IMR-90 (cell line): ENCODE results near the gene IDS. TPM values are rescaled to one million over a fixed set of nuclear protein-coding genes. Genes with fewer than 3 reads are reported as not detected.

Experiments
- ATAC-seq: fragments of 200-7000 bp; cut with Tn5 transposase; 2 replicates; pipeline ENCODE4 v1.9.1; 2020; ENCODE audit warnings: low read depth, mild to moderate bottlenecking, moderate library complexity
- BruUV-seq: library from RNA; stranded (reverse); fragments of 400-500 nt; replicated peaks from 2 replicates; lab custom pipeline; 2021; lab: Mats Ljungman, UMichigan
- CTCF ChIA-PET: fragments of 300-600 bp; formaldehyde crosslinking; extraction: SDS; loops from one replicate; lab custom pipeline; 2021; ENCODE audit warnings: antibody characterized with exemption; lab: Yijun Ruan, JAX
- POLR2A ChIA-PET: fragments of 300-600 bp; sonication (Branson Sonifier 250); formaldehyde crosslinking; loops from one replicate; lab custom pipeline; 2022; ENCODE audit warnings: antibody characterized with exemption; ENCODE audit not compliant: unreplicated experiment; lab: Charles Lee
- DNase-seq: peaks from one replicate; pipeline ENCODE4 v3.0.0; 2013
- H2AFZ ChIP-seq: replicated peaks from 2 replicates; pipeline ENCODE3; 2013; ENCODE audit warnings: low read length, mild to moderate bottlenecking; ENCODE audit not compliant: poor library complexity
- H2AK5ac ChIP-seq: 2 replicates; pipeline ENCODE4 v1.6.1; 2013; ENCODE audit warnings: low read depth, low read length, inconsistent platforms
- H2AK9ac ChIP-seq: replicated peaks from 2 replicates; pipeline ENCODE3; 2013; ENCODE audit warnings: mild to moderate bottlenecking, low read depth, low read length, moderate library complexity; ENCODE audit not compliant: poor library complexity
- H2BK120ac ChIP-seq: 2 replicates; pipeline ENCODE4 v1.6.1; 2013; ENCODE audit warnings: low read depth, low read length, inconsistent platforms
- H2BK15ac ChIP-seq: 3 replicates; pipeline ENCODE4 v1.6.1; 2013; ENCODE audit warnings: low read depth, low read length, inconsistent platforms
- H2BK20ac ChIP-seq: 2 replicates; pipeline ENCODE4 v1.6.1; 2013; ENCODE audit warnings: low read depth, mild to moderate bottlenecking, inconsistent platforms, low read length, moderate library complexity
- H2BK5ac ChIP-seq: 2 replicates; pipeline ENCODE4 v1.6.1; 2013; ENCODE audit warnings: mild to moderate bottlenecking, low read depth, low read length, inconsistent platforms; ENCODE audit not compliant: poor library complexity, severe bottlenecking
- H3K14ac ChIP-seq: replicated peaks from 2 replicates; pipeline ENCODE4 v1.6.1; 2013; ENCODE audit warnings: low read depth, low read length, inconsistent platforms
- H3K18ac ChIP-seq: 2 replicates; pipeline ENCODE4 v1.6.1; 2013; ENCODE audit warnings: low read depth, low read length, control low read depth
- H3K23ac ChIP-seq: 2 replicates; pipeline ENCODE4 v1.6.1; 2013; ENCODE audit warnings: low read depth, low read length, inconsistent platforms
- H3K27ac ChIP-seq: 2 replicates; pipeline ENCODE4 v1.5.1; 2013; ENCODE audit warnings: mild to moderate bottlenecking, control low read depth, low read length; ENCODE audit not compliant: insufficient read depth
- H3K27me3 ChIP-seq: 2 replicates; pipeline ENCODE4 v1.6.1; 2013; ENCODE audit warnings: low read length; ENCODE audit not compliant: control insufficient read depth, insufficient read depth
- H3K36me3 ChIP-seq: 2 replicates; pipeline ENCODE4 v1.6.1; 2013; ENCODE audit warnings: low read length, mixed read lengths; ENCODE audit not compliant: control insufficient read depth, insufficient read depth
- H3K4ac ChIP-seq: 2 replicates; pipeline ENCODE4 v1.6.1; 2013; ENCODE audit warnings: low read depth, low read length, inconsistent platforms
- H3K4me1 ChIP-seq: 2 replicates; pipeline ENCODE4 v1.6.1; 2013; ENCODE audit warnings: low read length, mixed read lengths; ENCODE audit not compliant: control insufficient read depth, insufficient read depth
- H3K4me2 ChIP-seq: 2 replicates; pipeline ENCODE4 v1.6.1; 2013; ENCODE audit warnings: low read depth, mild to moderate bottlenecking, control low read depth, low read length, moderate library complexity
- H3K4me3 ChIP-seq: 2 replicates; pipeline ENCODE4 v1.5.1; 2013; ENCODE audit warnings: low read depth, mild to moderate bottlenecking, control low read depth, low read length, moderate library complexity; ENCODE audit not compliant: insufficient read depth
- H3K56ac ChIP-seq: 2 replicates; pipeline ENCODE4 v1.6.1; 2013; ENCODE audit warnings: low read length, inconsistent platforms; ENCODE audit not compliant: insufficient read depth; ENCODE audit errors: extremely low read depth
- H3K79me1 ChIP-seq, 2 experiments: 2 replicates each; pipeline ENCODE4 v1.6.1; 2013; ENCODE audit warnings: low read length in 2 of 2, inconsistent platforms in 1 of 2, low read depth in 1 of 2
- H3K9ac ChIP-seq: 2 replicates; pipeline ENCODE4 v1.6.1; 2013; ENCODE audit warnings: low read depth, low read length, control low read depth
- H3K9me1 ChIP-seq: 2 replicates; pipeline ENCODE4 v1.6.1; 2013; ENCODE audit warnings: low read length, inconsistent platforms; ENCODE audit not compliant: insufficient read depth
- H3K9me3 ChIP-seq: 2 replicates; pipeline ENCODE4 v1.6.1; 2013; ENCODE audit warnings: low read length; ENCODE audit not compliant: control insufficient read depth, insufficient read depth
- H4K20me1 ChIP-seq: 2 replicates; pipeline ENCODE4 v1.6.1; 2013; ENCODE audit warnings: low read length, inconsistent platforms; ENCODE audit not compliant: insufficient read depth
- H4K5ac ChIP-seq: 2 replicates; pipeline ENCODE4 v1.6.1; 2013; ENCODE audit warnings: mild to moderate bottlenecking, low read depth, low read length, control low read depth
- H4K8ac ChIP-seq, 2 experiments: 2 replicates each; pipeline ENCODE4 v1.6.1; 2013; ENCODE audit warnings: low read depth in 2 of 2, low read length in 2 of 2, control low read depth in 1 of 2, inconsistent platforms in 1 of 2
- H4K91ac ChIP-seq: 2 replicates; pipeline ENCODE4 v1.6.1; 2013; ENCODE audit warnings: low read depth, low read length, inconsistent platforms; ENCODE audit not compliant: insufficient read depth
- BHLHE40 ChIP-seq: fragments of 150-350 bp; IDR thresholded peaks from 2 replicates; pipeline ENCODE4 v1.6.1; 2016; ENCODE audit warnings: mild to moderate bottlenecking, low read depth, low read length
- CTCF ChIP-seq: conservative IDR thresholded peaks from 2 replicates; pipeline ENCODE4 v1.5.1; 2012; ENCODE audit warnings: mild to moderate bottlenecking, low read depth, low read length, improper control_type of control experiment
- FOS ChIP-seq: fragments of 150-350 bp; IDR thresholded peaks from 2 replicates; pipeline ENCODE4 v1.6.1; 2016; ENCODE audit warnings: low read depth, low read length
- MAZ ChIP-seq: IDR thresholded peaks from 2 replicates; pipeline ENCODE4 v1.6.1; 2012; ENCODE audit warnings: low read depth, mild to moderate bottlenecking, low read length, improper control_type of control experiment, moderate library complexity, borderline replicate concordance
- MXI1 ChIP-seq: IDR thresholded peaks from 2 replicates; pipeline ENCODE4 v1.6.1; 2012; ENCODE audit warnings: low read depth, mild to moderate bottlenecking, low read length, moderate library complexity, borderline replicate concordance
- POLR2A ChIP-seq: IDR thresholded peaks from 2 replicates; pipeline ENCODE4 v1.6.1; 2012; ENCODE audit warnings: mild to moderate bottlenecking, low read depth, low read length
- RAD21 ChIP-seq: IDR thresholded peaks from 2 replicates; pipeline ENCODE4 v1.6.1; 2012; ENCODE audit warnings: low read length, improper control_type of control experiment
- RFX5 ChIP-seq: IDR thresholded peaks from 2 replicates; pipeline ENCODE4 v1.8.0; 2012; ENCODE audit warnings: low read depth, mild to moderate bottlenecking, low read length, moderate library complexity
- WGBS, 2 experiments: methylation state at CpG; one replicate each; pipeline versions ENCODE4 v1.1.5 to v1.1.7; 2013; ENCODE audit warnings: missing lambda C conversion rate in 2 of 2; ENCODE audit not compliant: insufficient read length in 1 of 2; ENCODE audit errors: extremely low coverage in 2 of 2; 5-methylcytosine and 5-hydroxymethylcytosine counted together
- dilution Hi-C: fragments of 300-500 bp; cut with HindIII; formaldehyde crosslinking; loops from one replicate; pipeline ENCODE4 v1.14.3; 2018; ENCODE audit warnings: low sequenced_read_pairs; ENCODE audit not compliant: unreplicated experiment
- in situ Hi-C: fragments of 300-500 bp; cut with MboI; formaldehyde crosslinking; loops from 3 replicates; pipeline ENCODE4 v1.14.3; 2019; ENCODE audit warnings: low sequenced_read_pairs, inconsistent platforms, mixed read lengths
- intact Hi-C: fragments of 100-400 bp; cut with micrococcal nuclease; formaldehyde crosslinking; loops from 2 replicates; pipeline ENCODE4 v1.10.0; 2022
- polyA plus RNA-seq, 3 experiments: library from polyadenylated mRNA; depleted of rRNA; stranded (reverse); fragments of >200 nt; gene quantifications; 2 replicates each; pipeline ENCODE4 v1.2.3, GENCODE V29; 2012; ENCODE audit warnings: low replicate concordance in 1 of 3
- total RNA-seq: library from RNA; depleted of rRNA; stranded (reverse); fragments of >200 nt; gene quantifications from 2 replicates; pipeline ENCODE4 v1.2.3, GENCODE V29; 2012

Gene IDS
- total and polyA plus RNA-seq, 2 of the 4 experiments (the other 2 are of a cell fraction), result 26.3 to 56.9 TPM

- Histone ChIP-seq H3K14ac (no peak overlapping the region), H2AFZ (no peak overlapping the region), H4K5ac (no peak overlapping the region), H3K23ac (no peak overlapping the region), H3K27ac (no peak overlapping the region), H3K18ac (no peak overlapping the region), H3K9ac (no peak overlapping the region), H4K20me1 (no peaks in the 10 kb centered on the region), H4K91ac (no peak overlapping the region), H2BK15ac (no peak overlapping the region), H2BK120ac (no peak overlapping the region), H2BK5ac (no peak overlapping the region), H3K4me2 (no peak overlapping the region), H3K79me1 (no peaks in the 10 kb centered on the region), H3K56ac (no peak overlapping the region), H3K36me3 (peaks cover 3% of the 10 kb centered on the region), H3K27me3 (no peaks in the 10 kb centered on the region), H3K4me3 (no peak overlapping the region), H4K8ac (no peak overlapping the region), H3K9me1 (no peaks in the 10 kb centered on the region), H3K4ac (no peak overlapping the region), H2AK9ac (no peak overlapping the region), H2AK5ac (no peak overlapping the region), H2BK20ac (no peak overlapping the region), H3K9me3 (no peaks in the 10 kb centered on the region), H3K4me1 (no peaks in the 10 kb centered on the region)
- CTCF ChIA-PET, result no interaction called here
- ATAC-seq (no peak), DNase-seq (no peak)
- WGBS, 2 experiments, result no CpG with 5 or more reads among the region's 2 CpGs
- no TSS peak for BruUV-seq
- intact Hi-C loops (no loop called here), in situ Hi-C loops (no loop called here), dilution Hi-C loops (no loop called here)
- POLR2A ChIA-PET, result no interaction called here
- no peak for TF ChIP-seq MXI1
- TF ChIP-seq POLR2A, result no peak
- no peak for TF ChIP-seq MAZ
- no peak for TF ChIP-seq BHLHE40
- TF ChIP-seq FOS, result no peak
- TF ChIP-seq RAD21, result no peak
- no peak for TF ChIP-seq RFX5
- no peak for TF ChIP-seq CTCF
Measured at GRCh38 chrX:149531599-149531998, 26.5 kb upstream of the IDS start.
